WTC11 (cell line): ENCODE data around the gene EPS8L1. TPM values are rescaled to one million over a fixed set of nuclear protein-coding genes. Genes with fewer than 3 reads are reported as not detected.

Source experiments
- ATAC-seq: fragments of 200-7000 bp; cut with Tn5 transposase; 2 replicates; pipeline ENCODE4 v1.10.0; 2021; ENCODE audit warnings: mild to moderate bottlenecking, moderate library complexity
- CTCF ChIA-PET: fragments of 300-600 bp; sonication (Branson Sonifier 250); formaldehyde crosslinking; loops from one replicate; lab custom pipeline; 2021; ENCODE audit warnings: antibody characterized with exemption; lab: Charles Lee
- POLR2A ChIA-PET: fragments of 350-600 bp; sonication (Branson Sonifier 250); formaldehyde crosslinking; loops from one replicate; lab custom pipeline; 2021; ENCODE audit warnings: antibody characterized with exemption; lab: Charles Lee
- DNase-seq: peaks from one replicate; pipeline ENCODE4 v3.0.0; 2021; ENCODE audit warnings: low spot score
- H3K27ac Mint-ChIP-seq: 2 replicates; pipeline ENCODE4 v1.8.0; 2021; ENCODE audit warnings: mixed read lengths
- H3K27me3 Mint-ChIP-seq: 2 replicates; pipeline ENCODE4 v1.8.0; 2021; ENCODE audit warnings: low read depth, mild to moderate bottlenecking, moderate library complexity, mixed read lengths
- H3K36me3 Mint-ChIP-seq: 2 replicates; pipeline ENCODE4 v1.8.0; 2021; ENCODE audit warnings: mixed read lengths
- H3K4me1 Mint-ChIP-seq: 2 replicates; pipeline ENCODE4 v1.8.0; 2022; ENCODE audit warnings: mixed read lengths
- H3K4me3 Mint-ChIP-seq: 2 replicates; pipeline ENCODE4 v1.8.0; 2021; ENCODE audit warnings: mild to moderate bottlenecking, moderate library complexity, mixed read lengths
- H3K9me3 Mint-ChIP-seq: 2 replicates; pipeline ENCODE4 v1.8.0; 2021; ENCODE audit warnings: mixed read lengths
- AFF4 ChIP-seq: sonication (generic); formaldehyde crosslinking; IDR thresholded peaks from 2 replicates; pipeline ENCODE4 v1.8.1; 2023; ENCODE audit warnings: mild to moderate bottlenecking, missing genetic modification reagents, borderline replicate concordance
- AR ChIP-seq: fragments of 250-450 bp; sonication (Bioruptor Pico); IDR thresholded peaks from 2 replicates; pipeline ENCODE4 v1.9.0; 2021; ENCODE audit warnings: mild to moderate bottlenecking
- CDX4 ChIP-seq: fragments of 250-450 bp; sonication (Bioruptor Pico); IDR thresholded peaks from 2 replicates; pipeline ENCODE4 v1.9.0; 2021; ENCODE audit warnings: moderate library complexity, mild to moderate bottlenecking, inconsistent platforms, borderline replicate concordance
- FOXJ3 ChIP-seq: sonication (generic); formaldehyde crosslinking; IDR thresholded peaks from 2 replicates; pipeline ENCODE4 v1.9.0; 2021; ENCODE audit warnings: missing genetic modification reagents, mild to moderate bottlenecking, borderline replicate concordance
- FOXK1 ChIP-seq: sonication (generic); formaldehyde crosslinking; IDR thresholded peaks from 2 replicates; pipeline ENCODE4 v1.8.0; 2022; ENCODE audit warnings: mild to moderate bottlenecking, moderate library complexity, missing genetic modification reagents
- NFYB ChIP-seq: sonication (generic); formaldehyde crosslinking; conservative IDR thresholded peaks from 2 replicates; pipeline ENCODE4 v1.8.0; 2022; ENCODE audit warnings: low read depth, missing genetic modification reagents
- NR1H2 ChIP-seq: sonication (generic); formaldehyde crosslinking; IDR thresholded peaks from 2 replicates; pipeline ENCODE4 v1.9.0; 2021; ENCODE audit warnings: mild to moderate bottlenecking, moderate library complexity, missing genetic modification reagents
- PRDM15 ChIP-seq: sonication (generic); formaldehyde crosslinking; IDR thresholded peaks from 2 replicates; pipeline ENCODE4 v1.8.0; 2022; ENCODE audit warnings: missing genetic modification reagents
- STAT6 ChIP-seq: sonication (generic); formaldehyde crosslinking; conservative IDR thresholded peaks from 2 replicates; pipeline ENCODE4 v1.8.1; 2023; ENCODE audit warnings: mild to moderate bottlenecking, low read depth, missing genetic modification reagents, moderate library complexity
- TP53 ChIP-seq: sonication (generic); formaldehyde crosslinking; IDR thresholded peaks from 2 replicates; pipeline ENCODE4 v1.8.1; 2023; ENCODE audit warnings: mild to moderate bottlenecking, missing genetic modification reagents
- total RNA-seq: library from RNA; stranded (reverse); gene quantifications from 3 replicates; pipeline ENCODE4 v1.2.3, GENCODE V29; 2021

Gene EPS8L1
- total RNA-seq, 1 experiment from 2014 or later = 38.9 TPM

GRCh38 chr19:55046975-55047622 lies 28.6 kb upstream of the EPS8L1 start (continued):
- TF ChIP-seq AR (CRISPR knock-in tag) (no peak), PRDM15 (no peak), TP53 (CRISPR knock-in tag) (no peak)

- ATAC-seq (no peak), DNase-seq (no peak)
- H3K36me3 Mint-ChIP-seq = peaks cover 56% of the 10 kb centered on the region
- no peaks in the 10 kb centered on the region for H3K4me1 Mint-ChIP-seq
- TF ChIP-seq AFF4 = no peak
- TF ChIP-seq STAT6 (CRISPR knock-in tag) = no peak
- no peak for TF ChIP-seq CDX4 (CRISPR knock-in tag)
- no peak for TF ChIP-seq FOXK1 (CRISPR knock-in tag)
- TF ChIP-seq NR1H2 (CRISPR knock-in tag) = no peak
- no peak for TF ChIP-seq FOXJ3 (CRISPR knock-in tag)
- no peak for TF ChIP-seq NFYB
- TF ChIP-seq TP53 (CRISPR knock-in tag) = no peak
- POLR2A ChIA-PET = interaction anchor here (1.0 kb wide), 1 partner anchor 167 kb away, joined by 3 read pairs; no protein-coding TSS in a partner anchor
- CTCF ChIA-PET = interaction anchor here (1.4 kb wide), 1 partner anchor 167 kb away, joined by 6 read pairs; no protein-coding TSS in a partner anchor
- no peaks in the 10 kb centered on the region for H3K27me3 Mint-ChIP-seq
- no peaks in the 10 kb centered on the region for H3K9me3 Mint-ChIP-seq
- H3K4me3 Mint-ChIP-seq = no peak overlapping the region
- no peak overlapping the region for H3K27ac Mint-ChIP-seq
These were observed 27.7 kb upstream of the EPS8L1 start for GRCh38 chr19:55047951-55048350.
